Measurements from ENCODE around the gene RIPOR1.

DNA sequence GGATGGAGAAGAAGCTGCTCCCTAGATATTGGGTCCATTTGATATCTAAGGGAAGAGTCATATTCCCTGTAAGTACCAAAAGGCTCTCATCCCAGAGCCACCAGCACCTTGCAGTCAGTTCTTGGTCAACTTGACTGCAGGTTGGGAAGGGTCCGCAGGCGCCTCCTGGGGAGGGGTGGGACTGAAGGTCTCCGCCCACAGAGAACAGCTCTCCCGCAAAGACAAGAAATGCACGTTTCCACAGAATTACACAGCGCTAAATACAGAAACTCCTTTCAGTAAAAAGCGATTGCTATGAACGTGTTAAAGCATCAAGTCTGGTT, 32.8 kb downstream of the RIPOR1 start:
- TF ChIP-seq, protein P1, sequence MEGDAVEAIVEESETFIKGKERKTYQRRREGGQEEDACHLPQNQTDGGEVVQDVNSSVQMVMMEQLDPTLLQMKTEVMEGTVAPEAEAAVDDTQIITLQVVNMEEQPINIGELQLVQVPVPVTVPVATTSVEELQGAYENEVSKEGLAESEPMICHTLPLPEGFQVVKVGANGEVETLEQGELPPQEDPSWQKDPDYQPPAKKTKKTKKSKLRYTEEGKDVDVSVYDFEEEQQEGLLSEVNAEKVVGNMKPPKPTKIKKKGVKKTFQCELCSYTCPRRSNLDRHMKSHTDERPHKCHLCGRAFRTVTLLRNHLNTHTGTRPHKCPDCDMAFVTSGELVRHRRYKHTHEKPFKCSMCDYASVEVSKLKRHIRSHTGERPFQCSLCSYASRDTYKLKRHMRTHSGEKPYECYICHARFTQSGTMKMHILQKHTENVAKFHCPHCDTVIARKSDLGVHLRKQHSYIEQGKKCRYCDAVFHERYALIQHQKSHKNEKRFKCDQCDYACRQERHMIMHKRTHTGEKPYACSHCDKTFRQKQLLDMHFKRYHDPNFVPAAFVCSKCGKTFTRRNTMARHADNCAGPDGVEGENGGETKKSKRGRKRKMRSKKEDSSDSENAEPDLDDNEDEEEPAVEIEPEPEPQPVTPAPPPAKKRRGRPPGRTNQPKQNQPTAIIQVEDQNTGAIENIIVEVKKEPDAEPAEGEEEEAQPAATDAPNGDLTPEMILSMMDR (IDR thresholded peaks at IDR 0.05): no peak
- TF ChIP-seq POLR2AphosphoS5 (IDR thresholded peaks at IDR 0.05) (no peak), POLR2A (IDR thresholded peaks at IDR 0.05; ENCODE audit: low read depth) (no peak)

Measured in esophagus muscularis mucosa (tissue), 3 donors.